ENCODE measurements around the gene NFYB. TPM values are rescaled to one million over a fixed set of nuclear protein-coding genes. Genes with fewer than 3 reads are reported as not detected.
"Not testable (repeated sequence)": the region's sequence is repeated elsewhere in the genome, so short reads cannot be mapped to it uniquely, and the experiment has no call there.

Gene NFYB
- polyA plus RNA-seq, 10 donors: 32.2 to 48.2 (median 46.2) TPM

DNA sequence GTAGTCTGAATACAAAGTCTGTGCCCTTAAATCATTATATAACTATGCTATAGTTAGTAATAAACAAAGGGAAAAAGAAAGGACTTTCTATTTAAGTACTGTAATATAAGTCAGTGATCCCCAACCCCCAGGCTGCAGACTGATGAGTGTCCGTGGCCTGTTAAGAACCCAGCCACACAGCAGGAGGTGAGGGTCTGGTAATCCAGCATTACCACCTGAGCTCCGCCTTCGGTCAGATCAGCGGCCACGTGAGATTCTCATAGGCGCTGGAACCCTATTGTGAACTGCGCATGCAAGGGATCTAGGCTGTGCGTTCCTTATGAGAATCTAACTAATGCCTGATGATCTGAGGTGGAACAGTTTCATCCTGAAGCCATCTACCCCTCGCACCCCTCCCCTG is 15.7 kb downstream of the NFYB start:
- no peak for DNase-seq

DNA sequence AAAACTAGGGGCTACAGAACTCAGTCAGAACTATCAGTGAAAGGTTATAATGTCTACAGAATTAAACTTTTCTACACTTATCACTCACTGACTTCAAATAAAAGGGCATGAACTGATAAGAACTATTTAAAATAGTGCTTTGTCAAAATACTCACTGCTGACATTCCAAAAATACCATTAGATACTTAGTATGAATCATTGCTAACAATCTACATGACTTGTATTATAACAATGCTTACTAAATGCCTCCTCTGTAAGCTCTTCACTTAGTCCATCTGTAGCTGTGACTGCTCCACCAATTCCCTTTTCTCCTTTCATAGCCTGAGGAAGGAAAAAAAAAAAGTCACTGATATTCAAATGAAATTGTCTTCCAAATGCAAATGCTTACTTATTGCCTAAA is 17.0 kb downstream of the NFYB start:
- DNase-seq: peak in 1 of 3 donors; percentile 25

DNA sequence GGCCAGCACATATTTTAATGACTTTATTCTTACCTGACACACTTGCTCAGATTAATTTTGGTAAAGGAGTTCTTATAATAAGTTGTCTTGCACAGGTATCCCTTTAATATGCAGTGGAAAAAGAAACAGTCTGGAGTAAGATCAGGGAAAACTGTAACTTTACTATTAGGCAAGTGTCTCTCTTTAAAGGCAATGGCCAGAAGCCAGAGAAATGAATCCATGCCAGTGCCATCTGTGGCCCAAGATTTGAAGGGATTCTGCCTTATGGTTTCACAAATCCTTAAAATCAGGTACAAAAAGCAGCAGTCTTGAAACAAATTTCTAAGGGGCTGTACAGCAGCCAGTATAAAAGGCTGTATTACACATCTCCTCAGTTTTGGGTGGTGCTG is 22.4 kb downstream of the NFYB start:
- no peak for DNase-seq

DNA sequence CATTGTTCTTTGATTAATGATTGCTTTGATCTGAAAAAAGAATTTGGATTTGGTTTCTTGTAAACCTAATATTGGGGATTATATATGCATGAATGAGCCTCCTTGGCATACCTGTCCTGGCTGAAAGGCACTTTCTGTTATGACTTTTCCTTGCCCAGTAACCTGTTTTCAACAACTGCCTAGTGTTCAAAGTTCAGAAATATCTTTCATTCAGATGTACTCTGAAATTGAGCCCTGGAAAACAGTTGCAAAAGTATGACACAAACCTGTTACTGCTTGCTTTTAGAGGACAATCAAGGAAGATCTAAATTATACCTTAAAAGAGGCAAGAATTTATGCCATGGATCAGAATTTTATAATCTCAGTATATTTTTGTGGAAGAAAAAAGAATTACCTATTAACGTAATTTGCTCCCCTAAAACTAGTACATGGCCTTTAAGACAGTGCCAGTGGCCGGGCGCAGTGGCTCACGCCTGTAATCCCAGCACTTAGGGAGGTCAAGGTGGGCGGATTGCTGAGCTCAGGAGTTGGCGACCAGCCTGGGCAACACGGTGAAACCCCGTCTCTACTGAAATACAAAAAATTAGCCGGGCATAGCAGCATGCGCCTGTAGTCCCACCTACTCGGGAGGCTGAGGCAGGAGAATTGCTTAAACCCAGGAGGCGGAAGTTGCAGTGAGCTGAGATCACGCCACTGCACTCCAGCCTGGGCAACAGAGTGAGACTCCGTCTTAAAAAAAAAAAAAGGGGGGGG is 23.0 kb downstream of the NFYB start:
- DNase-seq: not testable (repeated sequence)

DNA sequence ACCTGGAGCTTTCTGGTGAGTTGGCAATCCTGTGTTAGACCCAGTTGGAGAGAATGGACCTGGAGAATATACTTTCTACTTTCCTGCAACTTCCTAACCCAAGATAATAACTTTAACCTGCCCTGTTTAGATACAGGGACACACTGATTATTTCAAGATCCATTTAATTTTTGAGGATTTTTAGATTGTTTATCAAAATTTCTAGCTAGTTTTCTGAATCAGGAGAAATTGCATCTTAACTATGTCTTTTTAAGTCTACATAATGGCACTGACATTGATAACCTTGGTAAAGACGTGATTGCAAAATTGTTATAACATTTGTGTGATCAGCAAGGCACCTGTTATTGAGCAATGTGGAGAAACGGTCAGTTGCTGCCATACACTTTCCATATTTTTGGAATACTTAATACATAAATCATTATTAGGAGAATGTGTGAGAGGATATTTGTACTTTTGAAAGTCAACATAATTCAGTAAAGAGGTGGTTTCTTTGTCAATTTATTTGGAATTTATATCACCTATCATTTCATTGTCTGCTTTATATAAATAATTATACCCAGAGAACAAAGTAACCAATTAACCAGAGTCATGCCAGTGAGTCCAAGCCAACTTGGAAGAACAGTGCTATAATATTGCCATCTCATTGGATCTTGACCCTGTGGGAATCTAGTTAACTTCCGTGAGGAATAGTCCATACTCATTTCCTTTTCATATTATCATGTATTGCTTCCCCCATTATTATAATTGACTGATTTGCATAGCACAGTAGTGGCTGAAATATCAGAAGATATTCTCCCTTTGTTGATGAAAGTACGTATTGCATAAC is 28.4 kb downstream of the NFYB start:
- no peak for DNase-seq

DNA sequence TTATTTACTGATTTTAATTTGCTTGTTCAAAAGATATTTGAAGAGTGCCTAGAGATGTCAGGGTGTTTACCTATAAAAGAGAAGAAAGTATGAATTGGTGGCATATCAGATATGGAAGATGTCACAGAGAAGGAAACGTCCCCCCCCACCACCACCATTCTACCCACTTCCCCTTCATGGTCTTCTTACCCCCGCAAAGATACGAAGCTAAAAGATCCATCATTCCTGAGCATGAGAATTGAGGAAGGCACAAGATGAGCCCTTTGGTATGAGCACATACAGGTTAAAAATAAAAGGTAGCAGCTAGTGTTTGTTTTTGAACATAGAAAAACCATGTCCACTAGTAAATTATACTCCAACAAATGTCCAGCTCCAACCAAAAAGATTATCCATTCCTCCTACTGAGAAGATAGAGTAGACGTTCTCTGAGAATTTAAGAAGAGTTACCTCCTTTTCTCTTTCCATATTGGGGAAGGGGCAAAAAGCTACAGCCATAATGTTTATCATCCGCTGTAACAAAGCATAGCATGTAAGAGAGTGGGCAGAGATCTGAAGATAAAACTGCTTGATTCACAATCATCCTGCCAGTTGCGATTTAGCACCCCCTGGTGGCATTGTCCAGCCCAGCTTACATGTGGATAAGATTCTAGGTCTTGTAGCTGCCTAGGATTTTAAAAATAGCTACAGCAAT is 29.1 kb downstream of the NFYB start:
- DNase-seq: peak; percentile 79 to 91 (median 87)

- no peak for DNase-seq
Observed at GRCh38 chr12:104106965-104107364, 31.0 kb downstream of the NFYB start.

DNA sequence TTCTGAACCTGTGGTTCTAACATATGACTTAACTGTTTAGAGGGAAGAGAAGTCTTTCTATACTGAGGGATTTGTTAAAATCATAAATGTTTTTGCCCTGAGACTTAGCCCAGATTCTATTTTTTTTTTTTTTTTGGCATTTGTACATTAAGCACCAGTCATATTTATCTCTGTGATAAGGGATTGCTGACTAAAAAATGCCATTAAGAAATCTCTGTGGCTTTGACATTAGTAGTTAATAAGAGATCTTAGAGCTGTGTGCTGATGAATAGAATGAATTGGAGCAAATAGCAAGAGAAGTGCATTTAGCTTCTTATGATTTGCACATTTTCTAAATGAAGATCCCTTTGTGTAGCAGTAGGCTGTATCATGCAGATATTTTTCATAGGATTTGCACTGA is 32.5 kb downstream of the NFYB start:
- DNase-seq: no peak

DNA sequence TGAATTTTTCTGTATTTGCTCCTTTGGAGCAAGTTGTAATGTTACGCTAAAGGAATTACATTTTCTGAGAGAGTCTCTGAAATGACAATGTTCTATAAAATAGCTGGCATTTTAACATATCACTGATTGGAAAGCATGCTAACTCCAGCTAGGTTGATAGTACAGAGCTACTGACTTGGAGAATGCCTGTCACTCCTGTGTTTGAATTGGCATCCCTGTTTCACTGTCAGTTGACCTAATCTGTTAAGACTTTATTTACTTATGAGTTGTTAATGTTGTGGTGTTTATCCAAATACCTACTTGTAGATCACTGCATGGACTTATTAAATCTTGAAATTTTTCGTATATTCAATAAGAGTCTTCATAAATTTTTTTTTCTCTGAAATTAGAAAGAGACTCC is 40.1 kb downstream of the NFYB start:
- DNase-seq: no peak

GRCh38 chr12:104095289-104095688 is 42.7 kb downstream of the NFYB start:
- no peak for DNase-seq

- no peak for DNase-seq
Observed at GRCh38 chr12:104094284-104094683, 43.7 kb downstream of the NFYB start.

DNA sequence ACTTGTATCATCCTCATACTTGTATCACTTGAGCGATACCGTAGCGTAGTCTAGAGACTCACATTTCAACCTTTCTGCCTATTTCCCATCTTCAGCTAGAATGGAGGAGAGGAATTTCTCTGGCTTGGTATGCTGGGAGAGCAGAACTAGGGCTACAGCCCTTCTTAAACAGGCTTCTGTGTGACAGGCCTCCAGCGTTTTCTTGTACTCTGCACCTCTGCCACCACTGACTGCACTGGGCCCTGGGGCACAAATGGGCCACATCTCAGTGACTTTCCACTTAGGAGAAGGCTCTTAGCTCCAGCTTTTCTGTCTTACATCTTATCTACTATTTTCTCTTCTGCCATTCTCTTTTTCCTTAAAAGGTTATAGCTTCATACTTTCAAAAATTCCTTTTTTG is 46.9 kb downstream of the NFYB start:
- DNase-seq: no peak

- no peak for DNase-seq
Observed at GRCh38 chr12:104090685-104091084, 47.3 kb downstream of the NFYB start.

- no peak for DNase-seq
Observed at GRCh38 chr12:104083769-104084475, 54.1 kb downstream of the NFYB start.

DNA sequence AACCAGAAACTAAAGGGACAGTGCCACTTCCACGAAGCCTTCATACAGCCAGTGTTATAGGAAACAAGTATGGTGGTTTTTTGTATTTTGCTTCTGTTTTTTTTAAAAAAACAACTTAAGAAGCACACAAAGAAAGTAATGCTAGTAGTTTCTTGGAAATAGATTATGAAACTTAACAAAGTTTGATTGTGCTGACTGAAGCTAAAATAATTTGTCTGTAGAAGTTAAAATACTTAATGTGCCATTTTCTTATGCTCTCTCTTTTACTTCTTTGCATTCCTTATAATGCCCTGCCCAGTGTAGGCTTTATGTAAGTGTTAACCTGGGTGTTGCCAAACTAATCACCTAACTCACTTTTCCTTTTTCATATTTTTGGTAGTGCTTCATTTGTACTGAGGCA is 57.2 kb downstream of the NFYB start:
- DNase-seq: no peak

DNA sequence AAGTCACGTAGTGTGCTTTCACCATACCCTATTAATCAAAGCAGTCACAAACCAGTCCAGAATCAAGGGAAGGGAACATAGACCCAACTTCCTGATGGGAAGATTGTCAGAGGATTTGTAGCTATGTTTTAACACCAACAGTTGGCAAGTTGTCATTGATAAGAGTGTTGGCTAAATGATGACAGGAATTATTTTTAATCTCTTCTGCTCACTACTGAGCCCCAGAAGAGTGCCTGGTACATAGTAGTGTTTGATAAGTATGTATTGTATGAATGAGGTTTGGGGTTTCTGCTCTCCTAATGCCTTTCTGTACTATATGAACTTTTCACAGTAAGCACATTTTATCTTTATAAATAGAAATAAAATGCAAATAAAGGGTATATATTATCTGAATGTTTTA is 59.0 kb downstream of the NFYB start:
- DNase-seq: no peak

DNA sequence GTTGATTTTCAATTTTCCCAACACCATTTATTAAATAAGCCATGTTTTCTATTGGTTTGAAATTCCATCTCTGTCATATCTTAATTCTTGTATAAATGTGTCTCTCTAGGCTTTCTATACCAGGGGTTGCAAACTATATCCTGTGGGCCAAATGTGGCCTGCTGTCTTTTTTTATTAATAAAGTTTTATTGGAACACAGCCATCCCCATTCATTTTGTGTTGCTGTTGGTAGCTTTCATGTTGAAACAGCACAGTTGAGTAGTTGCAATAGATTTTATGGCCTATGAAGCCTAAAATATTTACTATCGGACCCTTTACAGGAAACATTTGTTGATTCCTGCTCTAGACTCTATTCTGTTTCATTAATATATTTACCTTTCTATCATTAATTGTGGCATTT is 64.3 kb downstream of the NFYB start:
- DNase-seq: no peak

GRCh38 chr12:104072099-104072498 is 65.9 kb downstream of the NFYB start:
- DNase-seq: no peak

Measured in muscle of back (tissue), 11 donors.